Retinal pigment epithelial cell (primary cell): ENCODE results near the gene COL11A1.

Source experiments
- DNase-seq: peaks from one replicate; pipeline ENCODE4 v3.0.0-alpha.2; 2010; ENCODE audit warnings: low read depth
- H3K4me3 ChIP-seq: 2 replicates; pipeline ENCODE4 v1.5.1; 2011; ENCODE audit warnings: mild to moderate bottlenecking, low read length, control low read depth, moderate library complexity
- CTCF ChIP-seq: conservative IDR thresholded peaks from 2 replicates; pipeline ENCODE4 v1.5.1; 2011; ENCODE audit warnings: low read depth, low read length, control low read depth, inconsistent platforms

COL11A1 gene

GRCh38 chr1:102884238-102884637, 224.1 kb downstream of the COL11A1 start:
- no peak for TF ChIP-seq CTCF

DNA sequence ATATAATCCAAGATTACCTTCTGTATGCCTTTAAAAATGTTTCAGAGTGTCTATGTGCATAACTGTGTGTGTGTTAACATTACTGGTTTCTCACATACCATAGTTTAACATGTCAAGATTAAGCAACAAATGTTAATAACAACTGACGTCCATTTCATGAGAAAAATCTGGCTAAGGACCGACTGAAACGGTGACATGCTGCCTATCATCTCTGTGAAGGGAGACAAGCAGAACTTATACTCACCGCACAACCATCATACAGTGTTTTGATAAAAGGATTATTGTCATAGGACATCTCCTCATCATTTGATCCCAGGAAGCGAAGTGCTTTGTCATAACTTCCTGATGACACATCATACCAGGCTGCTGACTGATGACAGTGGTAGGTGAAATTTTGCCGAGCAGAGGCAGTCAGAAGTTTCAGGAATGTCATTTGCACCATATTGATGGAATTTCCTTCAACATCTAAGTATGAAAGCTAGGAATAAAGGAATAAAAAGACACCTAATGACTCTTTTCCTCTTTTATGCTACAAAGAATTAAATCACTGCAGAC, 228.8 kb downstream of the COL11A1 start:
- DNase-seq: peak; percentile 39
- no peak for TF ChIP-seq CTCF
- no peak overlapping the region for H3K4me3 ChIP-seq

More at GRCh38 chr1:102884238-102884637, 224.1 kb downstream of the COL11A1 start:
- no peak for DNase-seq
- no peak overlapping the region for H3K4me3 ChIP-seq

GRCh38 chr1:102875756-102876155, 232.6 kb downstream of the COL11A1 start:
- DNase-seq: no peak
- H3K4me3 ChIP-seq: no peak overlapping the region
- no peak for TF ChIP-seq CTCF

- peak; percentile 52 for DNase-seq
- no peak for TF ChIP-seq CTCF
- H3K4me3 ChIP-seq: no peak overlapping the region
These were observed 235.8 kb downstream of the COL11A1 start for GRCh38 chr1:102872526-102872925.

DNA sequence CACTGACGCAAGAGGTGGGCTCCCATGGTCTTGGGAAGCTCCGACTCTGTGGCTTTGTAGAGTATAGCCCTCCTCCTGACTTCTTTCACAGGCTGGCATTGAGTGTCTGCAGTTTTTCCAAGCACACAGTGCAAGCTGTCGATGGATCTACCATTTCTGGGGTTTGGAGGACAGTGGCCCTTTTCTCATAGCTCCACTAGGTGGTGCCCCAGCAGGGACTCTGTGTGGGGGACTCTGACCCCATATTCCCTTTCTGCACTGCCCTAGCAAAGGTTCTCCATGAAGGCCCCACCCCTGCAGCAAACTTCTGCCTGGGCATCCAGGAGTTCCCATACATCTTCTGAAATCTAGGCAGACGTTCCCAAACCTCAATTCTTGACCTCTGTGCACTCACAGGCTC, 236.2 kb downstream of the COL11A1 start:
- no peak for DNase-seq
- H3K4me3 ChIP-seq: no peak overlapping the region
- TF ChIP-seq CTCF: peak; percentile 17

DNA sequence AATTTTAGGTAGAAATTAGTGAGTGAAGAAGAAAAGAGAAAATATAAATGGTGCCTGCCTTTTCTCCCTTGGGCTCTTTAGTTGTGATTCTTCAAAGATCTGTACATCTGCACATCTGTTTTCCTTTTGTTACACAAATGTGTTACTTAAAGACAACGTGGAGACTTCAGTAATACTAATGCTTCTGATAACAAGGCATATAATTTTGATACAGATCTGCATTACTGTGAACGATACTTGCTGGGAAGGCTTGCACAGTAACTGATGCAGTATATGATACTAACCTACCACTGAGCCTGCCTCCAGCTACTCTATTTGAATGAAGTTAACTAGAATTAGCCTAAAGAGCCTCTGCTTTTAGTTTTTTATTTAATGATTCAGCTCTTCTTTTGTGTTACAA, 244.6 kb downstream of the COL11A1 start:
- H3K4me3 ChIP-seq: no peak overlapping the region
- no peak for DNase-seq
- TF ChIP-seq CTCF: no peak

DNA sequence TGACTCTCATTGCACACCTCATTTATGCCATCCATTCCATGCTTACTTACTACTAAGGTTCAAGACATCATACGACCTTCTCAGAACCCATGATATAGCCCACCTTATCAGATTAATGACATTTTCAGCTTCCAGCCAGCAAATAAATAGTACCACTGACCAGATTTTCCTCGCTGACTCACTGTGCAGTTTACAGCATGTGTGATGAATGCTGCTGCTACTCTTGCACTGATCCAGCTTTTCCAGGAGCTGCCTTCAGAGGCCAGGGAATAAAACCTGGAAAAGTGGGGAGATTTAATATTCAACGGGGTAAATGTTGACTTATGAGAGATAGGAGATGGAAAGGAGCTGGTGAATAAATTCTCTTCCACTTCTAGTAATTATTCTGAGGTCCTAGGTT, 247.1 kb downstream of the COL11A1 start:
- H3K4me3 ChIP-seq: no peak overlapping the region
- TF ChIP-seq CTCF: no peak
- no peak for DNase-seq
